ENCODE measurements around the gene GNA12. TPM values are rescaled to one million over a fixed set of nuclear protein-coding genes. Genes with fewer than 3 reads are reported as not detected.

The GNA12 gene
- total RNA-seq, 4 donors from 2014 or later, result 26.3 to 54.8 (median 36.9) TPM

- no peak for DNase-seq (ENCODE audit: low spot score)
- no peak for ATAC-seq (ENCODE audit: low FRiP score)
- TF ChIP-seq, protein P1, sequence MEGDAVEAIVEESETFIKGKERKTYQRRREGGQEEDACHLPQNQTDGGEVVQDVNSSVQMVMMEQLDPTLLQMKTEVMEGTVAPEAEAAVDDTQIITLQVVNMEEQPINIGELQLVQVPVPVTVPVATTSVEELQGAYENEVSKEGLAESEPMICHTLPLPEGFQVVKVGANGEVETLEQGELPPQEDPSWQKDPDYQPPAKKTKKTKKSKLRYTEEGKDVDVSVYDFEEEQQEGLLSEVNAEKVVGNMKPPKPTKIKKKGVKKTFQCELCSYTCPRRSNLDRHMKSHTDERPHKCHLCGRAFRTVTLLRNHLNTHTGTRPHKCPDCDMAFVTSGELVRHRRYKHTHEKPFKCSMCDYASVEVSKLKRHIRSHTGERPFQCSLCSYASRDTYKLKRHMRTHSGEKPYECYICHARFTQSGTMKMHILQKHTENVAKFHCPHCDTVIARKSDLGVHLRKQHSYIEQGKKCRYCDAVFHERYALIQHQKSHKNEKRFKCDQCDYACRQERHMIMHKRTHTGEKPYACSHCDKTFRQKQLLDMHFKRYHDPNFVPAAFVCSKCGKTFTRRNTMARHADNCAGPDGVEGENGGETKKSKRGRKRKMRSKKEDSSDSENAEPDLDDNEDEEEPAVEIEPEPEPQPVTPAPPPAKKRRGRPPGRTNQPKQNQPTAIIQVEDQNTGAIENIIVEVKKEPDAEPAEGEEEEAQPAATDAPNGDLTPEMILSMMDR (IDR thresholded peaks at IDR 0.05), result no peak
Measured at GRCh38 chr7:2814186-2814945, 29.7 kb downstream of the GNA12 start.

- DNase-seq (ENCODE audit: low spot score), result no peak
- TF ChIP-seq, protein P1 (IDR thresholded peaks at IDR 0.05), result no peak
- ATAC-seq (ENCODE audit: low FRiP score), result no peak
Measured at GRCh38 chr7:2813350-2814185, 30.5 kb downstream of the GNA12 start.

DNA sequence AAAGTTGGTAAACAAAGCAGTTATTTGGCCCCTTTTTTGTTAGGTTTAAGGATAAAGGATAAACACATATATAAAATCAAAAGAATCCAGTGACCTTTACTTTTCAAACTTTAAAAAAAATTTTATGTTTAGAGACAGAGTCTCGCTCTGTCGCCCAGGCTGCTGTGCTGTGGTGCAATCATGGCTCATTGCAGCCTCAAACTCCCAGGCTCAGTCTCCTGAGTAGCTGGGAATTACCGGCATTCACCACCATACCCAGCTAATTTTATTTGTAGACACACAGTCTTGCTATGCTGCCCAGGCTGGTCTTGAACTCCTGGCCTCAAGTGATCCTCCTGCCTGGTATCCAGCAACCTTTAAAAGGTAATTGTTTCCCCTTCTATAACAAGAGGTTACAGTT lies 31.3 kb downstream of the GNA12 start:
- TF ChIP-seq, protein P1 (IDR thresholded peaks at IDR 0.05), result no peak
- DNase-seq (ENCODE audit: low spot score), result no peak
- no peak for ATAC-seq (ENCODE audit: low FRiP score)

DNA sequence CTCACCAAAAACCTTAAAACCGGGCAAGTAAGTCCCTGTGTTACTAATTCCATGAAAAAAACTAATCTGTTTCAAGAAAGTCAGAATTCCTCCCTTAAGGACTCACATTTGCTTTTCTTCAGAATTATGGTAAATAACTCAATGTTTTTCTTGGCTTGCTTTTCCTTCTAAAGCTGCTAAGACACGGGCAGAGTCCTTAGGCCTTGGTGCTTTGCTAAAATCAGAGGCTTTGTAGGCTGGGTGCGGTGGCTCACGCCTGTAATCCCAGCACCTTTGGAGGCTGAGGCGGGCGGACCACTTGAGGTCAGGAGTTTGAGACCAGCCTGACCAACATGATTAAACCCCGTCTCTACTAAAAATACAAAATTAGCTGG lies 32.0 kb downstream of the GNA12 start:
- TF ChIP-seq, protein P1 (IDR thresholded peaks at IDR 0.05), result no peak
- no peak for DNase-seq (ENCODE audit: low spot score)
- no peak for ATAC-seq (ENCODE audit: low FRiP score)

- TF ChIP-seq, protein P1 (IDR thresholded peaks at IDR 0.05), result no peak
- ATAC-seq (ENCODE audit: low FRiP score) (no peak), DNase-seq (ENCODE audit: low spot score) (no peak)
Measured at GRCh38 chr7:2811476-2812113, 32.5 kb downstream of the GNA12 start.

DNA sequence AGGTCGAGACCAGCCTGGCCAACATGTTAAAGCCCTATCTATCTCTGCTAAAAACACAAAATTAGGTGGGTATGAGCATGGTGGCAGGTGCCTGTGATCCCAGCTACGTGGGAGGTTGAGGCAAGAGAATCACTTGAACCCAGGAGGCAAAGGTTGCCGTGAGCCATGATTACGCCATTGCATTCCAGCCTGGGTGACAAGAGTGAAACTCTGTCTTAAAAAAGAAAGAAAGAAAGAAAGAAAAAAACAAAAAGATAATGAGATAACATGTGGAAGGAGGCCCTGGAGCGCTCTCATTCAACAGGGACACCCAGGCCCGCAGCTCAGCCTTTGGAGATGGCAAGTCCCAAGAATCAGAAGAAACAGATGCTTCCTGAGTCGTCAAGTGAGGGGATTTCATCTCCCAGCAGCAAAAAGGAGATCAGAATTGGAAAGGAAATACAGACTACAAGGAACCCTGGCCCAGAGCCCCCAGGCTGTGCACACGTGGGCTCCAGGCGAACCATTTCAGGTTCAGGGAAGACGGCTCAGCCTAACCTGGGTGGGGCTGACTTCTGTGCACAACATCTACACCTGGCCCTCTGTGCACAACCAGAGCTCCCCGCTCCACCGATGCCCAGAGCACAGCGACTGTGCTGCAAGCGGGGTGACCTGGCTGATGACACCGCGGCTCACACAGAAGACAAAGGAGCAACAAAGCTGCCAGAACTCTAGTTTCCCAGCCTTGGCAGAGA lies 33.3 kb downstream of the GNA12 start:
- TF ChIP-seq, protein P1 (IDR thresholded peaks at IDR 0.05), result no peak
- DNase-seq (ENCODE audit: low spot score), result no peak
- ATAC-seq (ENCODE audit: low FRiP score), result no peak
